ENCODE results near the gene OR2F1.

OR2F1 gene

DNA sequence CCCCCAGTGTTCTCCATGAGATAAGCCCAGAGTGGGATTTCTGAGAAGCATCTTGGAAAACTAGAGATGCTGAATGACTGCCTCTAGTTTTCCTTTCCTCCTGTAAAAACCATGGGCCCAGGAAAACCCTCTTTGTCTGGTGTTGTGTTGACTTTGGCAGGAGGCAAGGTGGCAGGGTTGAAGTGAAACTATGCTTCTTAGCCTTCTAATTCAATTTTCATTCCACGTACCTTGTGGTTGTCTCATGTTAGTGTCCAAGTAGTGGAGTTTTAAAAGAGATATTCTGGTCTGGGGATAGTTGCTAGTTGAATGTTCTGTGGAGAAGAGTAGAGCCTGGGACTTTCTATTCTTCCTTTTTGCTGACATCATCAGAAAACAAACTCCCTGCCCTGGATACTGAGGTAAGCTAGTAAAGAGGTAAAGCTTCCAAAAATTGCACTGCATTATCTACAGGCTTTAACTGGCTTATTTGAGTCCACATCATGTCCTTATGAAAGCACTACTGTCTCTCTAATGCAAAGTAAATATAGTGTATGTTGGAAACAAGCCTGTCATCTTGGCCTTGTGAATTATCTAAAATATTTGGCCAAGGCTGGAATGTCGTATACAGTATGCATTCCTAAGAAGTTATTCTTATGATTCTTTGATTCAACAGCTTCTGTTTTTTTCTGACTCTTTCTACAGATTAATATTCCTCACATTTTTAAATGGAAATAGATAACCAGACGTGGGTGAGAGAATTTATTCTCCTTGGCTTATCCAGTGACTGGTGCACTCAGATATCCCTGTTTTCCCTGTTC, 19.9 kb upstream of the OR2F1 start, which contains the start of gene OR2F2:
OR2F2 (plus strand) TSS at position 708 of the 800 bp plus-strand sequence; CDS start at position 708, 0 bp downstream.
- Mint-ChIP-seq H3K4me3 (no peak within 1 kb of the TSS), H3K9me3 (peaks cover 6% of the 10 kb centered on the region), H3K27ac (ENCODE audit: low read depth) (no peak within 1 kb of the TSS), H3K4me1 (no peaks in the 10 kb centered on the region), H3K36me3 (ENCODE audit: insufficient read depth) (no peaks in the 10 kb centered on the region), H3K27me3 (peaks cover 40% of the 10 kb centered on the region)
- no peak for ATAC-seq (replicated peaks; ENCODE audit: extremely low read depth, poor library complexity, severe bottlenecking)
- no peak for DNase-seq (ENCODE audit: low spot score in 2 of 2)

DNA sequence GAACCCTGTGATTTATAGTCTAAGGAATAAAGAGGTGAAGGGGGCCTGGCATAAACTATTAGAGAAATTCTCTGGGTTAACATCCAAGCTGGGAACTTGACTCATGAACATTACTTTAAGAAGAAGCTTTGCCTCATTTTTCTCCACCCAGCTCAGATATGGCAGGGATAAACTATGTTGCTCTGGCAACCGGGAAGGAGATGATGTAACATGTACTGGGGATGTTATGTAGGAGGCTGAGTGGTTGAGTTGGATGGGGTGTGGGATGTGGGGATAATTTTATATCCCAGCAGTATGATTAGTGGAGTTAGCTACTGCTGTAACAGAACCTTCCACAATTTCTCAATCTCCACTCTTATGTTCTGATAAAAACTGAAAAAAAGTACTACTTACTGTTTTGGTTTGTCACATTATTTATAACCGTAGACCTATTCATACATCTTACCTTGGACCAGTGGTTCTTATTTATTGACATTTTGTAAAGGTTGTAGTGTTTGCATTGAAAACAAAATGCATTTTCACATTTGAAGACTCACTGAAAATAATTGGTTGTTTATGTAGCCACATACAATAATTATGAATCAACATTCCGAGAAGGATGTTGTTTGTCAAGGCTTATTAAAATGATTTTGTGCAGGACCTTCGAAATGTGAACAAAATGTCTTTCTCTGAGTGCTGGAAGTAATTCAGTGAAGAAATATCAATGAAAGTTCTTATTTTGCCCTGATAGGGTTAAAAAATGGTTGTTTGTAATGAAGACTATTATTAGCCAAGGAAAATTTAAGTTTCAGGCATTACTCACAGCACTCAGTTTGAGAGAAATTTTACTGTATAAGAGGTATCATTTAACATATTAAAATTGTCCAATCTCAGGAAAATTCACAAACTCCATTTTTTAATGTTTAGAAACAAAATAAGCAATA, 18.3 kb upstream of the OR2F1 start:
- no peak for DNase-seq (ENCODE audit: low spot score in 2 of 2)

DNA sequence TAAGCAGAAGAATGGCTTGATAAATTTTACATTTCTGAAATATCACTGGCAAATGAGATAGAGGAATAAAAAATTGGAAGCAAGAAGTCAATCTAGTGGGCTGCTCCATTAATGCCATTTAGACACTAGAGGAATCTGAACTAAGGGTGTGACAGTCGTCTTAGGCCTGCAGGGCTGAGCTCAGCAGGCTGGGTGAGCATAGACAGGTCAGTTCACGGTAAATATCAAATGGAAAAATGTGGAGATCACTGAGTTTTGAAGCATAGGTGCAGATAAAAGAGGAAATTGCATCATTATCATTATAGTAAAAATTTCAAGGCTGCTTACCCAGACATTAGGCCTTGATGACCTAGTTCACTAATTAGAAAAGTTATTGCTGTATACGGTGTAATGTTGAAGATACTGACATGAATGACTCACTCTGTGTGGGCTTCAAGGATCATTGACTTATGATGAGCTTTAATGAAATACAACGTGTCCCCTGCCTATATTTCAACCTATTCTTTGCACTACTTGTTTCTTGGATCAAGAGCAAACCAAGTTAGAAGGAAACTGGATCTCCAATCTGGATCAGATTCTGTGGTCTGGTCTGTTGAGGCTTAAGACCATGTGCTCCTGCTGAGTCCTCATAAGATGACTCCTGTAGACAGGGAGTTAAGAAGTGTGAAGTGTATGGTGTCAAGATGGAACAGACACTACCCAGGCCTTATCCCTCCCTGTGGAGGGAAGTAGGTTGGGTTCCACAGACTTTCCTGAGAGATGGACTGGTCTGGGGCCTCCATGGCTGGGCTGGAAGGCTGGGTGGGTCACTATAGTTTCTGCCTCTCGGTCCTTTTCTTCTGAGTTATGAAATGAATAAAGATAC, 16.0 kb upstream of the OR2F1 start:
- H3K36me3 Mint-ChIP-seq (ENCODE audit: insufficient read depth): no peaks in the 10 kb centered on the region
- no peak for ATAC-seq (replicated peaks; ENCODE audit: extremely low read depth, poor library complexity, severe bottlenecking)

More for the DNA sequence above, 18.3 kb upstream of the OR2F1 start:
- Mint-ChIP-seq H3K36me3 (ENCODE audit: insufficient read depth) (no peaks in the 10 kb centered on the region), H3K4me3 (no peak overlapping the region), H3K27ac (ENCODE audit: low read depth) (no peak overlapping the region), H3K9me3 (peaks cover 6% of the 10 kb centered on the region), H3K27me3 (peaks cover 40% of the 10 kb centered on the region), H3K4me1 (no peaks in the 10 kb centered on the region)
- ATAC-seq (replicated peaks; ENCODE audit: extremely low read depth, poor library complexity, severe bottlenecking): no peak

DNA sequence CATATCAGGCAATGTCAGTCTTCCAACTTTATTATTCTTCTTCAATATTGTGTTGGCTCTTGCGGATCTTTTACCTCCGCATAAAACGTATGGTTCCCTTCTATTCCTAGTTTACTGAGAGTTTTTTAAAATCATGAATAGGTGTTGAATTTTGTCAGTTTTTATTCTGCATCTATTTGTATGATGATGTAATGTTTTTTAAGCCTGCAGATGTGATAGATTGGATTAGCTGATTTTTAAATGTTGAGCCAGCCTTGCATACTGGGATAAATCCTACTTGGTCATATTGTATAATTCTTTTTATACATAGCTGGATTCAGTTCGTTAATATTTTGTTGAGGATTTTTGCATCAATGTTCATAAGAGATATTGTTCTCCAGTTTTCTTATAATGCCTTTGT, 9.2 kb upstream of the OR2F1 start:
- Mint-ChIP-seq H3K4me3 (no peak overlapping the region), H3K27ac (ENCODE audit: low read depth) (no peak overlapping the region), H3K4me1 (no peaks in the 10 kb centered on the region), H3K36me3 (ENCODE audit: insufficient read depth) (peaks cover 2% of the 10 kb centered on the region), H3K27me3 (peaks cover 69% of the 10 kb centered on the region), H3K9me3 (no peaks in the 10 kb centered on the region)
- no peak for ATAC-seq (replicated peaks; ENCODE audit: extremely low read depth, poor library complexity, severe bottlenecking)
- no peak for DNase-seq (ENCODE audit: low spot score in 2 of 2)

More for the DNA sequence above, 16.0 kb upstream of the OR2F1 start:
- no peaks in the 10 kb centered on the region for H3K4me1 Mint-ChIP-seq
- no peak overlapping the region for H3K27ac Mint-ChIP-seq (ENCODE audit: low read depth)
- no peak for DNase-seq (ENCODE audit: low spot score in 2 of 2)
- H3K9me3 Mint-ChIP-seq: no peaks in the 10 kb centered on the region
- H3K27me3 Mint-ChIP-seq: peaks cover 40% of the 10 kb centered on the region
- no peak overlapping the region for H3K4me3 Mint-ChIP-seq

DNA sequence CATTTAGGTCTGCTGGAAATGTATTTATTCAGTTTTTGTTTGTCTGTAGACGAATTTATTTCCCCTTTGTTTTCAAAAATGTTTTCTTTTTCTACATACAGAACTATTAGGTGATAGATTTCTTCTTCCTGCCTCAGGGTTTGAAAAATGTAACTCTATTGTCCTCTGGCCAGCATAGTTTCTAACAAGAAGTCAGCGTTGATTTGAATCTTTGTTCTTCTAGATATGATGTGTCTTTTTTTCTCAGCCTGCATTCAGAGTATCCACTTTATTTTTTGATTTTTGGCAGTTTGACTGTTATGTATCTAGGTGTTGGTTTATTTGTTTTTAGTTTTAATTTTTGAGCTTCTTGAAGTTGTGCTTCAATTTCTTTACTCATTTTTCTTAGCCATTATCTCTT, 7.5 kb upstream of the OR2F1 start:
- Mint-ChIP-seq H3K4me1 (no peaks in the 10 kb centered on the region), H3K9me3 (no peaks in the 10 kb centered on the region), H3K4me3 (no peak overlapping the region), H3K27me3 (peaks cover 76% of the 10 kb centered on the region), H3K36me3 (ENCODE audit: insufficient read depth) (peaks cover 2% of the 10 kb centered on the region), H3K27ac (ENCODE audit: low read depth) (no peak overlapping the region)
- DNase-seq (ENCODE audit: low spot score in 2 of 2) (no peak), ATAC-seq (replicated peaks; ENCODE audit: extremely low read depth, poor library complexity, severe bottlenecking) (no peak)

DNA sequence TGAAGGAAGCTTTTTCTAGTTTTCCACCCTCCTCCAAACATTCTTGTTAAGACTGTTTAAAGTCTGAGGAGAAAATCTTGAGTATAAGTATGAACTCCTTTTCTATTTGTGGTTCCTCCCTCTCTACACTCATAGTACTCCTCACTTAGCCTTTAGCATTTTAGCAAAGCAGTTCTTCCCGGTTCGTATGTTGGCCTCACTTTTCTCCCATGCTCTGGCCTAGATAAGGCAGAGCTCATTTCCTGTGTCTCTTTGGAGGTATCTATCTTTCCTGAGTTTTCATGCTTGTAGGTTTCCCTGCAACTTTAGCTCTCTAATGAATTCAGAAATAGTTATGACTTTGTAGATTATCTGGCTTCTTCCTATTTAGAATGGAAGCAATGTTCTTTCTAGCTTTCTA, 5.9 kb upstream of the OR2F1 start:
- Mint-ChIP-seq H3K9me3 (no peaks in the 10 kb centered on the region), H3K27me3 (peaks cover 80% of the 10 kb centered on the region), H3K27ac (ENCODE audit: low read depth) (no peak overlapping the region), H3K36me3 (ENCODE audit: insufficient read depth) (peaks cover 2% of the 10 kb centered on the region), H3K4me1 (no peaks in the 10 kb centered on the region), H3K4me3 (no peak overlapping the region)
- DNase-seq (ENCODE audit: low spot score in 2 of 2) (no peak), ATAC-seq (replicated peaks; ENCODE audit: extremely low read depth, poor library complexity, severe bottlenecking) (no peak)

DNA sequence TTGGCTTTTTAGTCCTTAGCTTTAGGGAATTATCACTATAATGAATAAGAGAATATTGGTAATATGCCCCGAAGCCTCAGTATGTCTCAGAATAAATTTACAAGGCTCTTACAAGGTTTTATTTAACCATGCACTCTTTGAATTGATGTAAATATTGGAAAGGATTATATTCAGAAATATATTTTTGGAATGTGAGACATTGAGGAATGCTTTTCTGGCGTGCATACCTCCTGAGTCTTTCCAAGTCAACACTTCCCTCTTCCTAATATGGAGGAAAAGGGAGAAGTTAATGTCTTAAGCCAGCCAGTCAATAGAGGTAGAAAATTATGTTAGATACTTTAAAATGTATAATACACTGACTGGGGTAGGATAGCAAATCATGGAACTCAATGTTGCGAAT, 1.2 kb upstream of the OR2F1 start:
- H3K27ac Mint-ChIP-seq (ENCODE audit: low read depth): no peak overlapping the region
- H3K4me3 Mint-ChIP-seq: no peak overlapping the region
- peaks cover 77% of the 10 kb centered on the region for H3K27me3 Mint-ChIP-seq
- ATAC-seq (replicated peaks; ENCODE audit: extremely low read depth, poor library complexity, severe bottlenecking) (no peak), DNase-seq (ENCODE audit: low spot score in 2 of 2) (no peak)
- H3K4me1 Mint-ChIP-seq: no peaks in the 10 kb centered on the region
- H3K36me3 Mint-ChIP-seq (ENCODE audit: insufficient read depth): no peaks in the 10 kb centered on the region
- no peaks in the 10 kb centered on the region for H3K9me3 Mint-ChIP-seq

DNA sequence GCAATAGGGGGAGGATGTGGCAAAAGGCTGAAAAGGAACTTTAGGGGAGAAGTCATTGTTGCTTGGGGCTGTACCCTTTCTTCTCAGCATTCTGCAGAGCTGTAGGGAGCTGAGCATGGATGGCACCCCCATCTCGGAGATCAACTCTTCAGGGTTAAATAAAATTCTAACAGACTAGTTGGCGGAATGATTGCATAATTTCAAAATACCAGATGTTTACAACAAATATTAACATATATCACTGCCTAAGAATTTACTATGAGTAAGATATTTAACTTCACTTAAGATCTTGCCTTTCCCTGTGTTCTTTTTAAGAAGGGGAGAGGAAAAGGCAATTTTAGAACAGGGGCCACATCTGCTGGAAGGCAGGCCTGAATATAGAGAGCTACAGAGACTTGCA, 509 bp upstream of the OR2F1 start:
- H3K27me3 Mint-ChIP-seq: peaks cover 77% of the 10 kb centered on the region
- H3K4me3 Mint-ChIP-seq: no peak overlapping the region
- no peaks in the 10 kb centered on the region for H3K36me3 Mint-ChIP-seq (ENCODE audit: insufficient read depth)

DNA sequence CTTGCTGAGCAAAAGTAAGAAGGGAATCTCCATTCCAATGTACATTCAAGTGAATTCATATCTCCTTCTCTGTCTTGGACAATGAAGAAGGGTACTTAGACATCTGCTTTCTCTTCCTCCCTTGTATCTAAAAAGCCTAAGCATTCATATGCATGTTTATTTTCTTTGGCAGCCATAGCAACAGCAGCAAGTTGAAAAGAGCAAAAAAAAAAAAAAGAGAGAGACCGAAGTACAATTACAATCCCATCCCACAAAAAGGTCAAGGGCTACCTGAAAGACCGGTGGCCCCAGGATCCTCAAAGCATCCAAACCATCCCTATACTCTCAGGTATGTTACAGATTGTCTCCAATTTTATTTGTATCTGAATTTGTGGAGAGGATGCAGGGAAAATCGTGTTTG, 4.1 kb downstream of the OR2F1 start:
- no peak overlapping the region for H3K4me3 Mint-ChIP-seq
- no peak overlapping the region for H3K27ac Mint-ChIP-seq (ENCODE audit: low read depth)
- peaks cover 82% of the 10 kb centered on the region for H3K27me3 Mint-ChIP-seq
- no peaks in the 10 kb centered on the region for H3K36me3 Mint-ChIP-seq (ENCODE audit: insufficient read depth)
- H3K4me1 Mint-ChIP-seq: no peaks in the 10 kb centered on the region
- H3K9me3 Mint-ChIP-seq: no peaks in the 10 kb centered on the region
- DNase-seq (ENCODE audit: low spot score in 2 of 2): no peak
- ATAC-seq (replicated peaks; ENCODE audit: extremely low read depth, poor library complexity, severe bottlenecking): no peak

More for the DNA sequence above, 509 bp upstream of the OR2F1 start:
- H3K4me1 Mint-ChIP-seq: no peaks in the 10 kb centered on the region
- ATAC-seq (replicated peaks; ENCODE audit: extremely low read depth, poor library complexity, severe bottlenecking) (no peak), DNase-seq (ENCODE audit: low spot score in 2 of 2) (no peak)
- no peaks in the 10 kb centered on the region for H3K9me3 Mint-ChIP-seq
- H3K27ac Mint-ChIP-seq (ENCODE audit: low read depth): no peak overlapping the region

DNA sequence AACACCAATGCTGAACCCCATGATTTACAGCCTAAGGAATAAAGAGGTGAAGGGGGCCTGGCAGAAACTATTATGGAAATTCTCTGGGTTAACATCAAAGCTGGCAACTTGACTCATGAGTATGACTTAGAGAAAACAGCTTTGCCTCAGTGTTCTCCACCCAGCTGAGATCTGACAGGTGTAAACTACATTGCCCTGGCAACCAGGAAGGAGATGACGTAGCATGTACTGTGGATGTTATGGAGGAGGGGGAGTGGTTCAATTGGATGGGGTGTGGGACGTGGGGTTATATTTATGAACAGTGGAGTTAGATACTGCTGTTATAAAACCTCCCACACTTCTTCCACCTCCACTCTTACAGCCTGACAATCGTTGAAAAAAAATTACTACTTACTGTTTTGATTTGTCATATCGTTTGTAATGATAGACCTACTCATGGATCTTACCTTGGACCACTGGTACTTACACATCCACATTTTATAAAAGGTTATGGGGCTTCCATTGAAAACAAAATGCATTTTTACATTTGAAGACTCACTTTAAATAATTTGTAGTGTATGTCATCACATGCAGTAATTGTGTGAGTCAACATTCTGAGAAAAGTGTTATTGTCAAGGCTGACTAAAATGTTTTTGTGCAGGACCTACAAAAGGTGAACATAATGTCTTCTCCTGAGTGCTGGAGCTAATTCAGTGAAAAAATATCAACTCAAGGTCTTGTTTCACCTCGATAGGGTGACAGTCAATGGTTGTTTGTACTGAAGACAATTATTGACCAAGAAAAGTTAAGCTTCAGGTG, 6.4 kb downstream of the OR2F1 start:
- no peaks in the 10 kb centered on the region for H3K9me3 Mint-ChIP-seq
- ATAC-seq (replicated peaks; ENCODE audit: extremely low read depth, poor library complexity, severe bottlenecking) (no peak), DNase-seq (ENCODE audit: low spot score in 2 of 2) (no peak)
- no peaks in the 10 kb centered on the region for H3K36me3 Mint-ChIP-seq (ENCODE audit: insufficient read depth)
- no peaks in the 10 kb centered on the region for H3K4me1 Mint-ChIP-seq
- H3K27ac Mint-ChIP-seq (ENCODE audit: low read depth): no peak overlapping the region
- no peak overlapping the region for H3K4me3 Mint-ChIP-seq
- peaks cover 68% of the 10 kb centered on the region for H3K27me3 Mint-ChIP-seq

DNA sequence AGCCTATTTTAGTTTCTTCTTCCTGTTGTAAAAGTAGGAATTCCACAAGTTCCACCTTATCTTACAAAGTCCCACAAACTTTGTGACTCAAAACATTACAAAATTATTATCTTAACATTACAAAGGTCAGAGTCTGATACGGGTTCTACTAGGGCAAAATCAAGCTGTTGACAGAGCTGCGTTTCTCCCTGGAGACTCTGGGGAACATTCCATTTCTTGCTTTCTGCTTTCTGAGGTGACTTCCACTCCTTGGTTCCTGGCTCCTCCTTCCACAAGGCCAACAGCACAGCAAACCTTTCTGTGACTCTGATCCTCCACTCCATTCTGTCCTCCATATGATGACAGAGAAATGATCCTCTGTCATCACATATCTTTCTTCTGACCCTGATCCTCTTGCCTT, 10.6 kb downstream of the OR2F1 start:
- ATAC-seq (replicated peaks; ENCODE audit: extremely low read depth, poor library complexity, severe bottlenecking): no peak
- H3K9me3 Mint-ChIP-seq: no peaks in the 10 kb centered on the region

More for the DNA sequence above, 10.6 kb downstream of the OR2F1 start:
- no peak overlapping the region for H3K4me3 Mint-ChIP-seq
- H3K27me3 Mint-ChIP-seq: peaks cover 25% of the 10 kb centered on the region
- H3K27ac Mint-ChIP-seq (ENCODE audit: low read depth): no peak overlapping the region
- no peaks in the 10 kb centered on the region for H3K4me1 Mint-ChIP-seq
- no peaks in the 10 kb centered on the region for H3K36me3 Mint-ChIP-seq (ENCODE audit: insufficient read depth)
- DNase-seq (ENCODE audit: low spot score in 2 of 2): no peak

All from central memory CD8-positive, alpha-beta T cell (primary cell).